ENCODE results near the gene DIABLO.
"Not testable (repeated sequence)": the region's sequence is repeated elsewhere in the genome, so short reads cannot be mapped to it uniquely, and the experiment has no call there.

The DIABLO gene

DNA sequence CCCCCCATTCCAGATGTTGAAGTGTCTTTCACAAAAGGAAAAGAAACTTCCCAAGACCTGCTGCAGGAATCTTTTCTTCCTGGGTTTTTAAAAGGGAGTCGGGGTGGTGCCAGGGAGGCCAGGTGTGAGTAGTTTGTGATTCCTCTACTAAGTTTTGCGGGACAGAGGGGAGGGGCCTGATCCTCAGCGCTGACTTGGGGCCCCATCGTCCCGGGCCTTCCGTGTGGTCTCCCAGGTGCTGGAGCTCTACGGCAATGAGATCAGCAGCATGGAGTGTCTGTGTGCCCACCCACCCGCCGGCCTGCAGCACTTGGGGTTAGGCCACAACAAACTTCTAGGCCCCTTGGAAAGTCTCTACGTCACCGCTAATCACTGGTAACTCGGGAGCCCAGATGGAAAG lies 38.4 kb downstream of the DIABLO start:
- DNase-seq, result no peak

DNA sequence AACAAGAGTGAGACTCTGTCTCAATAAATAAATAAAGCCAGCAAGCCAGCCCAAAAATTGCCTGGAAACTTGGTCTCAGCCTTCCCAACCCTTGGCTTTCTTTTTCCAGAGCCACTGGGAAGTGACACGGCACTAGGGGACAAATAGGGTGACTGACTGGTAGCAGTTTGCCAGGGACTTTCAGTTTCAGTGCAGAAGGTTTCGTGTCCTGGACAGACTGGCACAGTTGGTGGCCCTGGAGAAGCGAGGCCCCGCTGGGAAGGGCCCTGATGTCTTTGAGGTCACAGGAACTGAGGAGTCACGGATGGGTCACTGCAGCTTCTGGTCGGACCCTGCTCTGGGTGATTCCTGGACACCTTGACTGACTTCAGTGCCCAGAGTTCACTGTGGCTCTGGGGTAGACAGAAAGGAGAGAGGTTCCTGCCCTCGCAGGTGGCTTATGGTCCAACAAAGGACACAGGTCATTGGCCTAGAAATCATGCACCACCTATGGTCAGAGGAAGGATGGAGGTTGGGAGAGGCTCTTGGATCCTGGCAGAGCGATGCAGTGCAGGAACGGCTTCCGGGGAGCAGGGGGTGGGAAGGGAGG lies 40.3 kb downstream of the DIABLO start:
- no peak for DNase-seq

DNA sequence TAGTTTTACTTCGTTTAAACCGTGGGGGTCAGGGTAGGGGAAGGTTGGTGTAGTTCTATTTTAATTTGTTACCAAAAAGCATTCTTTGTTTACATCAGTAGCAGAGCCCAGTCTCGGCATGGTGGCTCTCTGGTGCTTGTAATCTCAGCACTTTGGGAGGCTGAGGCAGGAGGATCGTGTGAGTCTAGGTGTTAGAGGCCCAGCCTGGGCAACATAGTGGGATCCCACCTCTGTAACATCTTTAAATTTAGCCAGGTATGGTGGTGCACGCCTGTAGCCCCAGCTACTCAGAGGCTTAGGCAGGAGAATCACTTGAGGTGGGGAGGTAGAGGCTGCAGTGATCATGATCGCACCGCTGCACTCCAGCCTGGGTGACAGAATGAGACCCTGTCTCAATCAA lies 40.8 kb downstream of the DIABLO start:
- DNase-seq, result no peak

DNA sequence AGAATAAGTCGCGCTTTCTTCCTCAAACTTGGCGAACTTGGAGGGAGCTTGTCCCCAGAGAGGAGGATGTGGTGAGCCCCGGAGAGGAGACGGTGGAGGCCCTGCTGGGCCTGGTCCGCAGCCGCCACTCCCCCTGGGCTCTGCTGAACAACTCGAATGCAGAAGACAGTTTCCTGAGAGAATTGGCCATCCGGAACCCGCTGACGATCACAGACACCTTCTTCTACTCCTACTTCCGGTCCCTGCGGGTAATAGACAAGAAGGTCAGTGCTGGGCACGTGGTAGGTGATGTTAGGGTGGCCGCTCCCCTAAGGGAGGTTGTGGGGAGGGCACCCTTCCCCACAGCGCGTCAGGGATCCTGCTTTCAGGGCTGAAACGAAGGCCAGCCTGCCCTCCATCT lies 41.3 kb downstream of the DIABLO start:
- DNase-seq, result no peak

DNA sequence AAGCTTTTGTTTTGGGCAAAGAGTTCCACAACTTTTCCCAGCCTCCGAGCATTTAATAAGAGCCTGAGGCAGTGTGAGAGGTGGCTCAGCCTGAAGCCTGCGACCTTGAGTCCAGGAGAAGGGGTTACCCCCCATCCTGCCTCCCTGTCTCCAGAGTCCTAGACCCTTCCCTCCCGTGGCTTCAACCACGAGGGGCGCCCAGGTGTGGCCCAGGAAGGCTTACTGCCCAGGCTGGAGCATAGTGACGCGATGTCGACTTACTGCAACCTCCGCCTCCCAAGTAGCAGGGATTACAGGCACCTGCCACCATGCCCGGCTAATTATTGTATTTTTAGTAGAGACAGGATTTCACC lies 42.3 kb downstream of the DIABLO start:
- no peak for DNase-seq

DNA sequence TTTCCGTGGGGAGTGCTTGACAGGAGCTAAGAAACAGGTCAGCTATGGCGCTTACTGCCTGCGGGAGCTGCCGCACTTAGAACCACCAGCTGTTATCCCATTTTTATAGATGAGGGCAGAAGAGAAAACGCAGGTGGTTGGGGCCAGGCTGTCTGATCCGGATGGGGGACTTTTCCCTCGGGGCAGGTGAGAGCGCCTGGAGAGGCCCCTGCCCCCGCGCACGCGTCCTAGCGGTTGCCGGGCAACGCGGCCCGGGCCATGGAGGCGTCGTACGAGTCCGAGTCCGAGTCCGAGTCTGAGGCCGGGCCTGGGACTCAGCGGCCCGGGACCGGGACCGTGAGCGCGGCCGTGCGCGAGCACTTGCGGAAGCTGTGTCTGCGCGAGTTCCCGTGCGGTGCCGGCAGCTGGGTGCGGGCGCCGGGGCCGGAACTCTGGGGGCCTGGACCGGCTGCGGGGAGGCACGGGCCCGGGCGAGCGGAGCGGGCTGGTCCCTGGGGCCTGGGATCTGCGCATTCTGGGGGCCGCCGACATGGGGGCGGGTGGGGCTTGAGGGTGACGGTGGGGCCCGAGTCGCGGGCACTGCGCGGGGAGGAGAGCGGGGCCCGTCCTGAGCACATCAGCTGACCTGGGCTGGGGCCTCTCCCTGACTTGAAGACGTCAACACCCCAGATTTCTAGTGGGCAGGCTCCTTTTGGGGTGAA lies 42.8 kb downstream of the DIABLO start, which contains the start of gene LRRC43:
LRRC43 (plus strand) TSS at position 237 of the 701 bp plus-strand sequence; CDS start at position 259, 22 bp downstream.
- peak; percentile 28 for DNase-seq

DNA sequence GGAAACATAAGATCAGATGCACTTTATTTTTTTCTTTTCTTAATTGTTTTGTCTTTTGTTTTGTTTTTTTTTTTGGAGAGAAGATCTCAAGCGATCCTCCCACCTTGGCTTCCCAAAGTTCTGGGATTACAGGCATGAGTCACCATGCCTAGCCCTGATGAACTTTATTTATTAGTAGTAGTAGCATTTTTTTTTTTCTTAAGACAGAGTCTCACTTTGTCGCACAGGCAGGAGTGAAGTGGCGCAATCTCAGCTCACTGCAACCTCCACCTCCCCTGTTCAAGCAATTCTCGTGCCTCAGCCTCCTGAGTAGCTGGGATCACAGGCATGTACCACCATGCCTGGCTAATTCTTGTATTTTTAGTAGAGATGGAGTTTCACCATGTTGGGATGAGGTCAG lies 49.4 kb downstream of the DIABLO start:
- DNase-seq, result not testable (repeated sequence)

DNA sequence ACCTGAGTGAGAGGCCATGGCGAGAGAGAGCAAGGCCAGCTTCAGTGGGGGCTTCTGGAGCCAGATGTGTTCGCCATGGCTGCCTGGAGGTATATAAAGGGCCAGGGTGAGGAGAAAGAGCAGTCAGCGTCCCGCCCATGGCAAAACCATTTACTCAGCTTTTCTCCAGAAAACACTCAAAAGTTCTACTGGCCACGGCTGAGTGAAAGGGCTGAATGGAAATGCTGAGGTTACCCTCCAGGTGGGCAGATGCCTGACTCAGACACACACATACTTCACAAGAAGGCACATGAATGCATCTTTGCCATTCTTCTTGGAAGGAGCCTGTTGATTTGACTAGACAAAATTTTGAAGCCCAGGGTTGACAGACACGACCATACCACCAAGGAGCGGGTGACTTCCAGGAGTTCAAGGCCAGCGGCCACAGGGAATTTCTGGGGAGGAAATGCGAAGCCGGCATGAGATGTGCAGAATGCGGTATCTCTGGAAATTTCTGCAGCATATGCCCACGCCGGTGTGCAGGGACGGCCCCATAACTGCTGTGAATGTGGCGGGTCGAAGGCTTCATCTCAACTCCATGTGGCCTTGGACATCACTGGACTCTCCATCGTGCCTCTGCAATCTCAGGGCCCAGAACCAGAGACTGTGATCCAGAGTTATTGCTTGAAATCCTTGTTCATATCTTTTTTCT lies 51.6 kb downstream of the DIABLO start, which contains the start of gene IL31:
IL31 (minus strand) TSS at position 67 of the 691 bp plus-strand sequence; CDS start at position 18, 49 bp downstream.
- no peak for DNase-seq

DNA sequence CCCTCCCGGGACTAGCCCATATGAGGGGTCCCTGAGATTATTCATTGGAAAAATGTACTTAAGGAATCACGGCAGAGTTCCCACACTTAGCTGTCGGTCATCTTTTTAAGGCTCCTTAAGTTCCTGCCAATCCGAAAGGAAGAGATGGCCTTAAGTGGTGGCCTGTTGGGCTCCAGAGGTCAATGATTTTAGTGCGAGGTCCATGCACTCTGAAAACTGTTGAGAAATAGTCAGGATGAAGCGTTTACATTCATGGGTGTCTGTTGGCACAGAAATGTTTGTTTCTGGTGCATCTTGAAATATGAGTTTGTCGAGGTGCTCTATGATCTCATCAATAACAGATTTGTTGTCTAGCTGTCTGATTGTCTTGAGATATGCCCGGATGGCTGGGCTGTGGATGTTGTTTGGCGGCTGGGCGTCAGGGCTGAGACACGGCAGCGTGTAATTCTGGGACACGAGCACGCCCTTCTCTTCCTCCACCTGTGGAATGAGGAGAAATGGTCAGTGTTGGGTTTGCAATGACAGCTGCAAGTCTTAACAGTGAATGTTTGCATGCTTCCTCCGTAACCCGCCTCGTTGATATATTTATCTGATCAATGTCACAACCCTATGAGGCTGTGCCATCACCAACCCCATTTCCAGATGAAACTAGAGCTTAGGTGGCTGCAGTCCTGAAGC lies 53.5 kb downstream of the DIABLO start:
- no peak for DNase-seq

DNA sequence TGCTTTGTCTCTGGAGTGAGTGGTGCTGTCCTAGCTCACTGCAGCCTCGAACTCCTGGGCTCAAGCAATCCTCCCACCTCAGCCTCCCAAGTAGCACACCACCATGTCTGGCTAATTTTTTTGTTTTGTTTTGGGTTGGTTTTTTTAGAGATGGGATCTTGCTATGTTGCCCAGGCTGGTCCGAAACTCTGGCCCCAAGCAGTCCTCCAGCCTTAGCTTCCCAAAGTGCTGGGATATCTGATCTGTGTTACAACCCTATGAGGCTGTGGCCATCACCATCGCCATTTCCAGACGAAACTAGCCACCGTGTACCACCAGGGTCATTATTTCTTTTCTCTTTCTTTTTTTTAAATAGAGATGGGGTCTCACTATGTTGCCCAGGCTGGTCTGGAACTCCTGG lies 54.5 kb downstream of the DIABLO start:
- DNase-seq, result no peak

DNA sequence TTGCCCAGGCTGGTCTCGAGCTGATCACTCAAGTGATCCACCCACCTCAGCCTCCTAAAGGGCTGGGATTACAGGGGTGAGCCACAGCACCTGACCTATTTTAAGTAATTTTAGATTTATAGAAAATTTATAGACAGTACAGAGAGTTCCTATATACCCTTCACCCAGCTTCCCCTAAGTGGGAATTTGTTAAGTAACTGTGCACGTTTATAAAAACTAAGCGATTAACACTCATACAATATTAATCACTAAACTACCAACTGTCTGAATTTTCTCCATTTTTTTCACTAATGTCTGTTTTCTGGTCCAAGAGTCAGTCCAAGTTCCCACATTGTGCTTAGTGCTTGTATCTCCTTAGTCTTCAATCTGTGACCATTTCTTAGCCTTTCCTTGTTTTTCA lies 57.4 kb downstream of the DIABLO start:
- DNase-seq, result no peak

DNA sequence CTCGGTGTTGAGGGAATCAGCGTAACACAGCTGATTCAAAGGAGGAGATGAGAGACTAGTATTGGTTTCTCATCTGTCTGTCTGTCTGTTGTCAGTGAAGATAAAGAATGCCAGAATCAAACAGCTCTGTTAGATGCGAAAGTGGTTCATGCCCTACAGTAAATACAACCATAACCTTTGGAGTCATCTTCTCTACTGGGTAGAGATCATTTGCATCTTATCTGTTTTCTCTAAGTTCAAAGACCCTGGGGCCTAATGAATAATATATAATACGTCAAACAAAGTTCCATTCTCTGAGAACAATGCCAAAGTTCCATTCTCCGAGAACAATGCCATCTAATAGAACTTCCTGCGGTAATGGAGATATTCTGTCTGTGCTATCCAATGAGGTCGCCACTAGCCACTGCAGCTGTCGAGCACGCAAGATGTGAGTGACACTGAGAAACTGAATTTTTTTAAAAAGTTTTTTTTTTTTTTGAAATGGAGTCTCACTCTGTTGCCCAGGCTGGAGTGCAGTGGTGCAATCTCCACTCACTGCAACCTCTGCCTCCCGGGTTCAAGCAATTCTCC lies 58.4 kb downstream of the DIABLO start:
- DNase-seq, result no peak

DNA sequence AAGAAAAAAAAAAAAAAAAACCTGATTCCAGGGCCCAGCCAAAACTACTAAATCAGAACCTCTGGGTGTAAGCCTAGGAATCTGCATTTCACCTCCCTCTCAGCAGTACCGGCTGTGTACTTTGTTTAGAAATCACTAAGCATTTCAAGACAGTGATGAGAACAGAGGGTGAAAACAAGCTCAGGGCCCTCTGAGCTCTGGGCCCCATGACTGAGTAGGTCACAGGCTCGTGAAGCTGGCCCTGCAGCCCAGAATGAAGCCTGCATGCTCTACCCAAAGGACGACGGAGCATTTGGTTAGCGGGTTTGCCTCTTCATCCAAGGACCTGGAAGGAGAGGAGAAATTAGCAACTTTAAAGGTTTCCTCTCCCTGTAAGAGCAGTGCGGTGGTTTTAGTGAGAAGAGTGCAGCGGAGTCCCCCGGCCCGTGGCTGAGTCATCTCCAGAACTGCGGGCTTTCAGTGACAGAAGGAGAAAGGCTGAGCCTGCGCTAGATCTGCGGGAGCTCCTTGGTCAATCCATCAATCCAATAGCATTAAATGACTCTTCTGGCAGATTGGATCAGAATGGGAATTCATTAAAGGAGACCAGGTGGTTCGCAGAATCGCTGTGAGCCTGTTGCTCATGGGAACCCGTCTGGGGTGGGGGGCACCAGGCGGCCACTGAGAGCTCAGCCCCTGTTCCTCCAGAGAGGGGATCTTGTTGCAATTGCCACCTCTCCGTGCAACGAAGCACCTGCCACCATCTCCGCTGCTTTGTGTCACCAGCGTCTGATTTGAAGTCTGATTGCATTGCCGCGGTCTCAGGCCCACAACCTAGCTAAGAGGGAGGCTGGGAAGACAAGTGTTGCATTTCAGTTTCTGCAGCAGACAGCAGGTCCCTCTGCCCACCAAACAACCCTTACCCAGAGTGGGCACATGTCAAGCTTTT lies 59.2 kb downstream of the DIABLO start:
- peak; percentile 27 for DNase-seq

DNA sequence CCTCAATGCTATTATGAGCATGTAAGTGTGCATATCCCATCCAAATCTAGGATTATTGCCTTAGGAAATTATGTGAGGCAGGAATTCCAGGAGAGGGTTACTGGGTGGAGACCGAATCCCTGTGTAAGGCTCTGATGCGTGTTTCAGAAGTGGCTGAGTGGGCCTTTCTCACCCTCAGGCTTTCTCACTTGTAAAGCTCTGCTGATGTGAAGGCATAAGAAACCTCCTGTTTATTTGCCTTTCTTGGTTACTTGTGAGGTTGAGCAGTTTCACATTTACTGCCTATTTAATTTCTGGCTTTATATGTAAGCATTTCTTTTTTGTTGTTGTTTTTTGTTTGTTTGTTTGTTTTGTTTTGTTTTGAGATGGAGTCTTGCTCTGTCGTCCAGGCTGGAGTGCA lies 62.9 kb downstream of the DIABLO start:
- DNase-seq, result no peak

DNA sequence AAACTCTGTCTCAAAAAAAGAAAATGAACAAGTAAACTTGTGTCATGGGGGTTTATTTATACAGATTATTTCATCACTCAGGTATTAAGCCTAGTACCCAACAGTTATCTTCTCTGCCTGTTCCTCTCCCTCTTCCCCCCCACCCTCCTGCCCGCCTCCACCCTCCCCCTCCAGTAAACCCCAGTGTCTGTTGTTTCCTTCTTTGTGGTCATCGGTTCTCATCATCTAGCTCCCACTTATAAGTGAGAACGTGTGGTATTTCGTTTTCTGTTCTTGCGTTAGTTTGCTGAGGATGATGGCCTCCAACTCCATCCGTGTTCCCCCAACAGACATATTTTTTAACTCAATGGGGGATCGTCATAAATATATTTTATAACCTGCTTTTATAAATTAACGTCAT lies 64.2 kb downstream of the DIABLO start:
- peak; percentile 42 for DNase-seq

DNA sequence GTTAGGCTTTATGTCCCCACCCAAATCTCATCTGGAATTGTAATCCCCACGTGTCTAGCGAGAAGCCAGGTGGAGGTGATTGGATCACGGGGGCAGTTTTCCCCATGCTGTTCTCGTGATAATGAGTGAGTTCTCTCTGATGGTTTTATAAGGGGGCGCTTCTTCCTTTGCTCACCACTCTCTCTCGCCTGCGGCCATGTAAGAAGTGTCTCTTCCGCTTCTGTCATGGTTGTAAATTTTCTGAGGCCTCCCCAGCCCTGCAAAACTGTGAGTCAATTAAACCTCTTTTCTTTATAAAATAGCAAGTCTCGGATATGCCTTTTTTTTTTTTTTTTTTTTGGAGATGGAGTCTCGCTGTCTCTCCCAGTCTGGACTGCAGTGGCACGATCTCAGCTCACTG lies 65.1 kb downstream of the DIABLO start:
- no peak for DNase-seq

DNA sequence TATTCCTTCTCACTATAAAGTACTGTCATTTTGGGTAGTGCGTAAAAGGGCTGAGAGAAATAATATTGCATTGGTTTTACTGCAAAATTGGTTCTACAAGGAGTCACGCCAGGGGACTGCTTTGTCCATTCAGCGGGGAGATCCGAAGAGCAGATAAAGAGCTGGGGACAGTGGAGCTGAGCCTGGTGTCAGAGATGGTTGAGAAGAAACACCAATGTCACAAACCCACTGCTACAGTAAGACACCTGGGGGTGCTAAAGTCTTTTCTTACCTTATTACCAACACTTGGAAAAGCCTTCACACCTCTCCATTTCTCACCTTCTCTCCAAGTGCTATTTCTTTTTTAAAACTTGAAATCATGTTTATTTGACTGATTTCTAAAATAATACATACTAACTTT lies 66.0 kb downstream of the DIABLO start:
- DNase-seq, result no peak

DNA sequence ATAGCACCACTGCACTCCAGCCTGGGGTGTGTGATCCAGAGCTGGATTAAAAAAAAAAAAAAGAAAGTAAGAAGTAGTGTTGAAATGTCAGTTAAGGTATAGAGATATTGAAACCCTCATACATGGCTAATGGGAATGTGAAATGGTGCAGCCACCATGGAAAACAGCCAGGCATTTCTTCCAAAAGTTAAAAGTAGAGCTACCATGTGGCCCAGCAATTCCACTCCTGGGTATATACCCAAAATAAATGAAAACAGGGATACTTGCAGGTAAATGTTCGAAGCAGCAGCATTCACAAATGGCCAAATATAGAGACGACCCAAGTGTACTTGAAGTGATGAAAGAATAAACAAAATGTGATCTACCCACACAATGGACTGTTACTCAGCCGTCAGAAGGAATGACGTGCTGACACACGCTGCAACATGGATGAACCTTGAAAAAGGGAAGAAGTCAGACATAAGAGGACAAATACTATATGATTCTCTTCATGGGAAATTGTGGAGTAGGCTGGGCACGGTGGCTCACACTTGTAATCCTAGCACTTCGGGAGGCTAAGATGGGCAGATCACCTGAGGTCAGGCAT lies 67.1 kb downstream of the DIABLO start:
- DNase-seq, result no peak

Measured in CD4-positive, alpha-beta T cell treated with Interleukin-12 subunit alpha and Interleukin-12 subunit beta, for 1 hour (primary cell).